ENCODE measurements around the gene ZNF532. TPM values are rescaled to one million over a fixed set of nuclear protein-coding genes. Genes with fewer than 3 reads are reported as not detected.

Gene ZNF532
- total and polyA plus RNA-seq, 4 experiments from 2014 or later: 1.1 to 9.2 (median 7.8) TPM; not detected in 1

GRCh38 chr18:59029663-59030429 is 165.2 kb downstream of the ZNF532 start:
- Mint-ChIP-seq H3K9me3 (no peaks in the 10 kb centered on the region), H3K4me3 (no peak overlapping the region), H3K27ac (no peak overlapping the region), H3K4me1 (no peaks in the 10 kb centered on the region), H3K27me3 (peaks cover 0 to 11% of the 10 kb centered on the region in 2 donors), H3K36me3 (no peaks in the 10 kb centered on the region)
- DNase-seq: no peak
- Histone ChIP-seq H3K4me3 (ENCODE audit: low read length in 2 of 2) (no peak overlapping the region), H3K9me3 (ENCODE audit: control insufficient read depth in 1 of 2, low read length in 2 of 2) (no peaks in the 10 kb centered on the region), H3K4me1 (ENCODE audit: insufficient read depth, low read length) (no peaks in the 10 kb centered on the region), H3K36me3 (ENCODE audit: insufficient read depth, low read length) (no peaks in the 10 kb centered on the region), H3K27ac (ENCODE audit: low read depth, low read length) (no peak overlapping the region), H3K27me3 (ENCODE audit: insufficient read depth, low read length) (no peaks in the 10 kb centered on the region)
- ChIA-PET CTCF (ENCODE audit: partially characterized antibody) (no interaction called here), POLR2A (ENCODE audit: partially characterized antibody) (no interaction called here)
- intact Hi-C loops (cut with micrococcal nuclease): no loop called here

- Mint-ChIP-seq H3K27ac (no peak overlapping the region), H3K27me3 (peaks cover 0 to 10% of the 10 kb centered on the region in 2 donors), H3K9me3 (no peaks in the 10 kb centered on the region), H3K36me3 (no peaks in the 10 kb centered on the region), H3K4me3 (no peak overlapping the region), H3K4me1 (no peaks in the 10 kb centered on the region)
- Histone ChIP-seq H3K27me3 (ENCODE audit: insufficient read depth, low read length) (no peaks in the 10 kb centered on the region), H3K36me3 (ENCODE audit: insufficient read depth, low read length) (no peaks in the 10 kb centered on the region), H3K9me3 (ENCODE audit: control insufficient read depth in 1 of 2, low read length in 2 of 2) (no peaks in the 10 kb centered on the region), H3K27ac (ENCODE audit: low read depth, low read length) (no peak overlapping the region), H3K4me3 (ENCODE audit: low read length in 2 of 2) (no peak overlapping the region), H3K4me1 (ENCODE audit: insufficient read depth, low read length) (no peaks in the 10 kb centered on the region)
- POLR2A ChIA-PET (ENCODE audit: partially characterized antibody): no interaction called here
- intact Hi-C loops (cut with micrococcal nuclease): no loop called here
- CTCF ChIA-PET (ENCODE audit: partially characterized antibody): no interaction called here
- no peak for DNase-seq
Observed at GRCh38 chr18:59032308-59032707, 167.6 kb downstream of the ZNF532 start.

GRCh38 chr18:59033359-59033758 is 168.7 kb downstream of the ZNF532 start:
- Histone ChIP-seq H3K27me3 (ENCODE audit: insufficient read depth, low read length) (no peaks in the 10 kb centered on the region), H3K9me3 (ENCODE audit: control insufficient read depth in 1 of 2, low read length in 2 of 2) (no peaks in the 10 kb centered on the region), H3K27ac (ENCODE audit: low read depth, low read length) (no peak overlapping the region), H3K4me3 (ENCODE audit: low read length in 2 of 2) (no peak overlapping the region), H3K36me3 (ENCODE audit: insufficient read depth, low read length) (no peaks in the 10 kb centered on the region), H3K4me1 (ENCODE audit: insufficient read depth, low read length) (no peaks in the 10 kb centered on the region)
- ChIA-PET POLR2A (ENCODE audit: partially characterized antibody) (no interaction called here), CTCF (ENCODE audit: partially characterized antibody) (interaction anchor here (0.9 kb wide), 1 partner anchor 251 kb away, joined by 3 read pairs; no protein-coding TSS in a partner anchor)
- no peaks in the 10 kb centered on the region for H3K4me1 Mint-ChIP-seq
- no peak for DNase-seq
- intact Hi-C loops (cut with micrococcal nuclease): no loop called here
- no peak overlapping the region for H3K4me3 Mint-ChIP-seq
- H3K27me3 Mint-ChIP-seq: peaks cover 3 to 4% of the 10 kb centered on the region in 2 donors
- no peaks in the 10 kb centered on the region for H3K36me3 Mint-ChIP-seq
- no peak overlapping the region for H3K27ac Mint-ChIP-seq
- no peaks in the 10 kb centered on the region for H3K9me3 Mint-ChIP-seq

GRCh38 chr18:59033974-59034373 is 169.3 kb downstream of the ZNF532 start:
- H3K9me3 ChIP-seq (ENCODE audit: control insufficient read depth in 1 of 2, low read length in 2 of 2): no peaks in the 10 kb centered on the region
- Mint-ChIP-seq H3K4me1 (no peaks in the 10 kb centered on the region), H3K27me3 (peaks cover 4% of the 10 kb centered on the region in 2 donors), H3K27ac (no peak overlapping the region), H3K9me3 (no peaks in the 10 kb centered on the region), H3K36me3 (no peaks in the 10 kb centered on the region), H3K4me3 (no peak overlapping the region)
- no peak overlapping the region for H3K27ac ChIP-seq (ENCODE audit: low read depth, low read length)
- no peaks in the 10 kb centered on the region for H3K36me3 ChIP-seq (ENCODE audit: insufficient read depth, low read length)
- POLR2A ChIA-PET (ENCODE audit: partially characterized antibody): no interaction called here
- intact Hi-C loops (cut with micrococcal nuclease): no loop called here
- H3K4me3 ChIP-seq (ENCODE audit: low read length in 2 of 2): no peak overlapping the region
- no peak for DNase-seq
- CTCF ChIA-PET (ENCODE audit: partially characterized antibody): no interaction called here
- no peaks in the 10 kb centered on the region for H3K4me1 ChIP-seq (ENCODE audit: insufficient read depth, low read length)
- no peaks in the 10 kb centered on the region for H3K27me3 ChIP-seq (ENCODE audit: insufficient read depth, low read length)

- Histone ChIP-seq H3K4me1 (ENCODE audit: insufficient read depth, low read length) (no peaks in the 10 kb centered on the region), H3K4me3 (ENCODE audit: low read length in 2 of 2) (no peak overlapping the region), H3K27me3 (ENCODE audit: insufficient read depth, low read length) (no peaks in the 10 kb centered on the region), H3K27ac (ENCODE audit: low read depth, low read length) (no peak overlapping the region), H3K9me3 (ENCODE audit: control insufficient read depth in 1 of 2, low read length in 2 of 2) (no peaks in the 10 kb centered on the region), H3K36me3 (ENCODE audit: insufficient read depth, low read length) (no peaks in the 10 kb centered on the region)
- Mint-ChIP-seq H3K4me3 (no peak overlapping the region), H3K27me3 (peaks cover 6 to 8% of the 10 kb centered on the region in 2 donors), H3K9me3 (no peaks in the 10 kb centered on the region), H3K4me1 (no peaks in the 10 kb centered on the region), H3K36me3 (no peaks in the 10 kb centered on the region), H3K27ac (no peak overlapping the region)
- ChIA-PET POLR2A (ENCODE audit: partially characterized antibody) (no interaction called here), CTCF (ENCODE audit: partially characterized antibody) (no interaction called here)
- DNase-seq: no peak
- intact Hi-C loops (cut with micrococcal nuclease): no loop called here
Observed at GRCh38 chr18:59035591-59035990, 170.9 kb downstream of the ZNF532 start.

Other genes with a start within 250 kb of the ZNF532 start
- gene ALPK2, start 235.8 kb upstream of the ZNF532 start, total RNA-seq: 1 to 10 TPM; 1.5 to 1.9 TPM
- gene ALPK2, start 235.8 kb upstream of the ZNF532 start, polyA plus RNA-seq: under 1 TPM in 1 of 2 donors, not detected in 1; 0.30 TPM
- 10 to 100 TPM; 90.4 to 96.7 TPM for gene MALT1, start 193.4 kb upstream of the ZNF532 start, total RNA-seq
- 10 to 100 TPM; 60.3 to 64.4 TPM for gene MALT1, start 193.4 kb upstream of the ZNF532 start, polyA plus RNA-seq

All from CD4-positive, alpha-beta memory T cell (primary cell).